SH-SY5Y (cell line): ENCODE measurements around the gene TSHZ3.

Experiments
- GATA2 ChIP-seq: IDR thresholded peaks from 2 replicates; pipeline ENCODE4 v1.6.1; 2011; ENCODE audit warnings: mild to moderate bottlenecking, low read depth, low read length
- GATA3 ChIP-seq: IDR thresholded peaks from 2 replicates; pipeline ENCODE4 v1.6.1; 2011; ENCODE audit warnings: low read depth, mild to moderate bottlenecking, low read length, moderate library complexity

DNA sequence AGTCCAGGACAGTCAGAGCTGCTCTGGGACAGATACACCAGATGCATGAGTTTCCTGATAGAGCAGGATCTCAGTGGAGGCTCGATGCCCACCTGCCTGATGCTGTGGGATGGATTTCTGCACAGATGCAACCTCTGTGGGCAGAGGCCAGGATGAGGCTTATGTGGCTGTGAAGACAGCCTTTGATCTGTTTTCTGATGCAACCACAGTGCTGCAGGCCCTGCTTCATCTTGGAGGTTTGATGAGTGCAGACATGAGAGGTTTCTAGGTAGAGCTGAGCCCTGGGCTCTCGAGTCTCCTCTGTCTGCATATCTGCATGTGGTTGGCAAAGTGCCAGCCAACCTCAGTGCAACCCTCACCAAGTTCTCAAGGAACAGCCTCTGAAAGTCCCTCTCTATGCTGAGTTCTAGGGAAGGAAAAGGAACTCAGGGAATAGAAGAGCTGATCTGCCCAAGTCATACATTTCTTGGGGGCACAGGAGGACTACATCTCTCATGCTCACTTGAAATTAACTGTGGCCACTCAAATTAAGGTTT lies 23.1 kb upstream of the TSHZ3 start:
- TF ChIP-seq GATA3 (no peak), GATA2 (no peak)
